ENCODE data around the gene KATNB1.
A peak's percentile ranks its signal among the peaks of the same experiment; 100 is the strongest.

The KATNB1 gene

GRCh38 chr16:57761301-57761700 lies 25.7 kb downstream of the KATNB1 start:
- DNase-seq (ENCODE audit: low read depth): no peak
- H3K4me3 ChIP-seq (ENCODE audit: low read depth, low read length): no peak overlapping the region
- no peak for TF ChIP-seq CTCF (IDR thresholded peaks at IDR 0.05; ENCODE audit: low read depth, low read length, missing control alignments)

GRCh38 chr16:57761957-57762356 lies 26.4 kb downstream of the KATNB1 start:
- H3K4me3 ChIP-seq (ENCODE audit: low read depth, low read length): no peak overlapping the region
- DNase-seq (ENCODE audit: low read depth): no peak
- no peak for TF ChIP-seq CTCF (IDR thresholded peaks at IDR 0.05; ENCODE audit: low read depth, low read length, missing control alignments)

GRCh38 chr16:57762365-57763040 lies 26.9 kb downstream of the KATNB1 start:
- H3K4me3 ChIP-seq (ENCODE audit: low read depth, low read length): no peak overlapping the region
- DNase-seq (ENCODE audit: low read depth): no peak
- TF ChIP-seq CTCF (IDR thresholded peaks at IDR 0.05; ENCODE audit: low read depth, low read length, missing control alignments): no peak

- H3K4me3 ChIP-seq (ENCODE audit: low read depth, low read length): no peak overlapping the region
- TF ChIP-seq CTCF (IDR thresholded peaks at IDR 0.05; ENCODE audit: low read depth, low read length, missing control alignments): no peak
Measured at GRCh38 chr16:57763285-57764005, 27.9 kb downstream of the KATNB1 start.

GRCh38 chr16:57764006-57764340 lies 28.4 kb downstream of the KATNB1 start:
- no peak overlapping the region for H3K4me3 ChIP-seq (ENCODE audit: low read depth, low read length)
- no peak for DNase-seq (ENCODE audit: low read depth)
- no peak for TF ChIP-seq CTCF (IDR thresholded peaks at IDR 0.05; ENCODE audit: low read depth, low read length, missing control alignments)

More at GRCh38 chr16:57763285-57764005, 27.9 kb downstream of the KATNB1 start:
- no peak for DNase-seq (ENCODE audit: low read depth)

- peak; percentile 26 for DNase-seq (ENCODE audit: low read depth)
- TF ChIP-seq CTCF (IDR thresholded peaks at IDR 0.05; ENCODE audit: low read depth, low read length, missing control alignments): no peak
- H3K4me3 ChIP-seq (ENCODE audit: low read depth, low read length): no peak overlapping the region
Measured at GRCh38 chr16:57764341-57765159, 29.0 kb downstream of the KATNB1 start.

All from GM12864 (cell line).